KOPT-K1 (cell line): ENCODE measurements around the gene KAZN.

ENCODE experiments used
- H3K27ac ChIP-seq: fragments of 200-600 bp; sonication (generic); 2 replicates; pipeline ENCODE4 v1.5.1; 2016; ENCODE audit warnings: antibody characterized with exemption, mild to moderate bottlenecking, low read depth, low read length; ENCODE audit not compliant: poor library complexity, severe bottlenecking
- H3K36me3 ChIP-seq: fragments of 200-600 bp; sonication (generic); 2 replicates; pipeline ENCODE4 v1.5.1; 2017; ENCODE audit warnings: antibody characterized with exemption, mild to moderate bottlenecking, low read length, moderate library complexity; ENCODE audit not compliant: insufficient read depth
- H3K9me3 ChIP-seq: fragments of 200-600 bp; sonication (generic); 2 replicates; pipeline ENCODE4 v1.5.1; 2017; ENCODE audit warnings: antibody characterized with exemption, low read length, mild to moderate bottlenecking; ENCODE audit not compliant: insufficient read depth, poor library complexity, severe bottlenecking

Gene KAZN

GRCh38 chr1:14746393-14746792 lies 147.9 kb downstream of the KAZN start:
- no peaks in the 10 kb centered on the region for H3K9me3 ChIP-seq
- H3K27ac ChIP-seq: no peak overlapping the region

GRCh38 chr1:14748151-14748550 lies 149.7 kb downstream of the KAZN start:
- no peaks in the 10 kb centered on the region for H3K36me3 ChIP-seq
- no peak overlapping the region for H3K27ac ChIP-seq
- H3K9me3 ChIP-seq: no peaks in the 10 kb centered on the region

More at GRCh38 chr1:14746393-14746792, 147.9 kb downstream of the KAZN start:
- H3K36me3 ChIP-seq: no peaks in the 10 kb centered on the region

- Histone ChIP-seq H3K27ac (no peak overlapping the region), H3K9me3 (no peaks in the 10 kb centered on the region), H3K36me3 (no peaks in the 10 kb centered on the region)
These were observed 150.5 kb downstream of the KAZN start for GRCh38 chr1:14748977-14749376.

- no peaks in the 10 kb centered on the region for H3K9me3 ChIP-seq
- no peaks in the 10 kb centered on the region for H3K36me3 ChIP-seq
- no peak overlapping the region for H3K27ac ChIP-seq
These were observed 152.0 kb downstream of the KAZN start for GRCh38 chr1:14750490-14750889.

- no peak overlapping the region for H3K27ac ChIP-seq
- no peaks in the 10 kb centered on the region for H3K9me3 ChIP-seq
- H3K36me3 ChIP-seq: no peaks in the 10 kb centered on the region
These were observed 157.2 kb downstream of the KAZN start for GRCh38 chr1:14755518-14756252.

- H3K9me3 ChIP-seq: no peaks in the 10 kb centered on the region
- H3K27ac ChIP-seq: no peak overlapping the region
- no peaks in the 10 kb centered on the region for H3K36me3 ChIP-seq
These were observed 158.3 kb downstream of the KAZN start for GRCh38 chr1:14756589-14757285.

GRCh38 chr1:14757286-14757625 lies 158.8 kb downstream of the KAZN start:
- H3K27ac ChIP-seq: no peak overlapping the region
- no peaks in the 10 kb centered on the region for H3K36me3 ChIP-seq
- no peaks in the 10 kb centered on the region for H3K9me3 ChIP-seq

GRCh38 chr1:14759042-14759818 lies 160.7 kb downstream of the KAZN start:
- Histone ChIP-seq H3K9me3 (no peaks in the 10 kb centered on the region), H3K36me3 (no peaks in the 10 kb centered on the region), H3K27ac (no peak overlapping the region)

- H3K9me3 ChIP-seq: no peaks in the 10 kb centered on the region
- no peaks in the 10 kb centered on the region for H3K36me3 ChIP-seq
- no peak overlapping the region for H3K27ac ChIP-seq
These were observed 161.4 kb downstream of the KAZN start for GRCh38 chr1:14759843-14760242.

GRCh38 chr1:14760780-14761179 lies 162.3 kb downstream of the KAZN start:
- H3K27ac ChIP-seq: no peak overlapping the region
- H3K9me3 ChIP-seq: no peaks in the 10 kb centered on the region
- H3K36me3 ChIP-seq: no peaks in the 10 kb centered on the region

GRCh38 chr1:14761291-14762153 lies 163.0 kb downstream of the KAZN start:
- Histone ChIP-seq H3K9me3 (no peaks in the 10 kb centered on the region), H3K27ac (no peak overlapping the region), H3K36me3 (no peaks in the 10 kb centered on the region)

- Histone ChIP-seq H3K9me3 (no peaks in the 10 kb centered on the region), H3K36me3 (no peaks in the 10 kb centered on the region), H3K27ac (no peak overlapping the region)
These were observed 165.5 kb downstream of the KAZN start for GRCh38 chr1:14763977-14764376.

- H3K27ac ChIP-seq: no peak overlapping the region
- no peaks in the 10 kb centered on the region for H3K36me3 ChIP-seq
- H3K9me3 ChIP-seq: no peaks in the 10 kb centered on the region
These were observed 167.3 kb downstream of the KAZN start for GRCh38 chr1:14765773-14766172.

- Histone ChIP-seq H3K27ac (no peak overlapping the region), H3K9me3 (no peaks in the 10 kb centered on the region), H3K36me3 (no peaks in the 10 kb centered on the region)
These were observed 168.6 kb downstream of the KAZN start for GRCh38 chr1:14767075-14767474.
